HG03575 (cell line): ENCODE measurements around the gene MARCHF7.

Source experiments
- ATAC-seq: cut with Tn5 transposase; IDR thresholded peaks from one replicate; pipeline ENCODE4 v1.9.1; 2021; ENCODE audit not compliant: unreplicated experiment, insufficient number of reproducible peaks, low FRiP score; ENCODE audit errors: extremely low read depth

The MARCHF7 gene

DNA sequence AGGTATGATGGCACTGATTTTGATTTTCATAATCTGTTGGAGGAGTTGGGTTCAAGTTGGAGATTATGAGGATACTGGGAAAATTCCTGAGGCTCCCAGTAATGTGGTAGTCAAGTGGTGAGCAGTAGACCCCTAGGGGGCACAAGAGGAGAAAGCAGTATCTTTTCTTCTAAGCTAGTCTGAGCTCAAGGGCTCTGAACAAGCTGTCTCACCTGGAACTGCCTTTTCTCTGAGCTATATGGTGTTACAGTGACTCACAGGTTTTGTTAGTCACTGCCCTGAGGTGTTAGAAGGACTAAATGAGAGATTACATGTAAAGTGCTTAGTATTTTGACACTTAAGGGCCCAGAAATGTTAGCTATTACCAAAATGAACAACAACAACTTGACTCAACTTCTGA, 43.5 kb downstream of the MARCHF7 start:
- ATAC-seq = no peak

DNA sequence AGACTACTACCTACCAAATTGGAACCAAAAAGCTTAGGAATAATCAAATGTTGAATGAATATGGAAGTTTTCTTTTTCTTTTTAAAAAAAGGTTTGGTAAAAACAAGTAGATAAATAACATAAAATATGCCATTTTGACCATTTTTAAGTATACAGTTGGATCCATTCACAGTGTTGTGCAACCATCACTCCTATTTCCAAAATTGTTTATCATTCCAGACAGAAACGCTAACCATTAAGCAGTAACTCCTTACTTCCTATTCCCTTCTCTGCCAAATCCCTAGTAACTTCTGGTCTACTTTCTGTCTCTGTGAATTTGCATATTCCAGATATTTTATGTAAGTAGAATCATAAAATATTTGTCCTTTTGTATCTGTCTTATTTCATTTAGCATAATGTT, 45.9 kb downstream of the MARCHF7 start:
- ATAC-seq = no peak

DNA sequence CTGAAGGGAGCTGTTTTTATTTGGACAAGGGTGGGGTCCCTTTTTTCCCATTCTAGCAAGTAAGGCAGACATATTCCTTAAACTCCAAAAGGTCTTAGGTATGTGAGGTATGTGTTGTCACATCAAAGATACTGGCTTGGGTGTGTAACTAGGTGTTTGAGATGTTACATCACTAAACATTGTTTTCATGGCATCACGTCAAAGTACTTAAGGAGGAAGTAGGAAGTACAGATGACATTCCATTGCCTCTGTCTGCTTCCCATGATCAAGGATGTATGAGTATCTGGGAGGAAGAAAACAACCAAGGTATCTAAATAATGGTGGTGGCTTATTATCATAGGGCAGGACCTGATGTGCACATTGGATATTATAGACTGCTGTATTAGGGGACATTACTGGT, 46.4 kb downstream of the MARCHF7 start:
- no peak for ATAC-seq

DNA sequence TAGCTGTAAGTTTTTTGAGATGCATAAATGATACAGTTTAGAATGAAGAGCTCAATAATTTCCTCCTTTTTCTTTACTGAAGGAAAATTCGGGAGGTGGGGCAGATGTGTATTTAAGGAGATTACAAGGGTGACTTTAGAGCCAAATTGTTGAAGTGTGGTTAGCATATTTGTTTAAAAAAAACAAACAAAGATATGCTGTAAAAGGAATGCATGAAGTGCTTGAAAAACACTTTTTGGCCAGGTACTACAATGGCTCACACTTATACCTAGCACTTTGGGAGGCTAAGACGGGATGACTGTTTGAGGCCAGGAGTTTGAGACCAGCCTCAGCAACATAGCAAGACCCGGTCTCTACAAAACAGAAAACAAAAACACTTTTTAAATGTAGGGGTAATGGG, 47.3 kb downstream of the MARCHF7 start:
- ATAC-seq = no peak

DNA sequence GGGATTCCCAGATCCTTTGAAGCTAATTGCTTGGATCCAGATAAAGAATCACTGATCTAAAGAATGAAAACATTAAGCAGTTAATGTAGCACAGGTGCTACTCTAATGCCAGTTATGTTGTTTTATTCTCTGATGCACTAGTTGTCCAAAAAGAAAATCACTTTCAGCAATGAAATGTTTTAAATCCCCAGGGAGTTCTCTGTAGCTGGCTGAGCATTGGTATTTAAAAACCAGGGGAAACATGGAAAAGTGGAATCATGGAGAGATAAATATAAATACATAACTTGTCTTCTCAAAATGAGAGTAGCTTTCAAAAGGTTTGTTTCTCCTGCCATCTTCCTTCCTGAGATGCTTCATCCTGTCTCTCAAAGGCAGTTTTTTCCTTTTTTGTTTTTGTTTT, 48.0 kb downstream of the MARCHF7 start:
- ATAC-seq = no peak

DNA sequence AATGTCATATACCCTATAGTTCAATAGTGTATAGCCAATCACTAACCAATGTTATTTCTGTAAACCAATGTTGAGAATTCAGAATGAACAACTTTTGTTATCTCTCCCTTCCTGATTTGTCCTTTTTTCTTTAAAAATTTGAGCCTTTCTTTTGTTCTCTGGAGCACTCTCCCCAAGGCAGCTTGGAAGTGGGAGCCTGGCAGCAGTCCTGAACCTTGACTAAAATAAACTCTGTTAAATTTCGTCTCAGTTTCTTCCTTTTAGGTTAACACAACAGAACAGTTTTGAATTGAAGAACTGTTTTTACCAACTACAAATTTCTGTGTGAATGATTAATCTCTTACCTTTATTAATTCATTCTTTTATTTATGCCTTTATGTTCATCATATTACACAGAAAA, 49.8 kb downstream of the MARCHF7 start:
- no peak for ATAC-seq
